Gastroesophageal sphincter (tissue), 4 donors: ENCODE results near the gene BCO2. TPM values are rescaled to one million over a fixed set of nuclear protein-coding genes. Genes with fewer than 3 reads are reported as not detected.

Experiments
- ATAC-seq: fragments of 150-250 bp; one replicate; pipeline ENCODE4 v1.9.1; 2016; ENCODE audit warnings: mild to moderate bottlenecking, moderate library complexity
- H3K27ac ChIP-seq, 4 donors: fragments of 200-600 bp; sonication (generic) in 3 of 4; 1 replicate in 3 of 4; 2 replicates in 1 of 4; pipeline ENCODE4 v1.5.1; 2016 to 2019
- H3K27me3 ChIP-seq: fragments of 200-600 bp; sonication (generic); one replicate; pipeline ENCODE4 v1.5.1; 2019
- H3K36me3 ChIP-seq, 2 donors: fragments of 200-600 bp; sonication (generic); one replicate each; pipeline ENCODE4 v1.5.1; 2019; ENCODE audit warnings: control low read depth in 1 of 2
- H3K4me1 ChIP-seq, 3 donors: fragments of 200-600 bp; sonication (generic); 1 replicate in 2 of 3; 2 replicates in 1 of 3; pipeline ENCODE4 v1.5.1; 2016 to 2019; ENCODE audit warnings: control low read depth in 2 of 3
- H3K4me3 ChIP-seq, 2 donors: fragments of 200-600 bp; sonication (generic); one replicate each; pipeline ENCODE4 v1.5.1; 2019; ENCODE audit warnings: mild to moderate bottlenecking in 1 of 2, moderate library complexity in 1 of 2
- H3K9me3 ChIP-seq, 3 donors: fragments of 200-600 bp; sonication (generic); one replicate each; pipeline ENCODE4 v1.5.1; 2017 to 2019; ENCODE audit warnings: control low read depth in 2 of 3
- EP300 ChIP-seq: sonication (generic); formaldehyde crosslinking; IDR thresholded peaks from one replicate; pipeline ENCODE4 v1.6.1; 2017; ENCODE audit warnings: antibody characterized with exemption, mild to moderate bottlenecking
- POLR2A ChIP-seq, 2 donors: fragments of 450-650 bp; IDR thresholded peaks; one replicate each; pipeline ENCODE4 v1.6.1; 2017; ENCODE audit warnings: antibody characterized with exemption in 2 of 2, mild to moderate bottlenecking in 2 of 2, moderate library complexity in 1 of 2
- POLR2AphosphoS5 ChIP-seq: sonication (generic); formaldehyde crosslinking; IDR thresholded peaks from one replicate; pipeline ENCODE4 v1.6.1; 2017; ENCODE audit warnings: antibody characterized with exemption
- WGBS, 2 donors: methylation state at CpG; one replicate each; pipeline ENCODE4 v1.1.5; 2018; ENCODE audit warnings: low coverage in 1 of 2; 5-methylcytosine and 5-hydroxymethylcytosine counted together
- total RNA-seq, 4 donors: library from RNA; depleted of rRNA; stranded (reverse); fragments of >200 nt; gene quantifications; one replicate each; pipeline ENCODE4 v1.1.0, GENCODE V29; 2016
- TF ChIP-seq, protein P1 (sequence below), 4 experiments: fragments of 200-600 bp in 2 of 4; fragments of 450-650 bp in 2 of 4; sonication (generic) in 1 of 4; IDR thresholded peaks; one replicate each; pipeline ENCODE4 v1.5.1; 2017 to 2019; ENCODE audit warnings: antibody characterized with exemption in 4 of 4, mild to moderate bottlenecking in 2 of 4, moderate library complexity in 2 of 4

The BCO2 gene
- total RNA-seq, 4 donors from 2014 or later, result 0.96 to 7.5 (median 6.6) TPM

DNA sequence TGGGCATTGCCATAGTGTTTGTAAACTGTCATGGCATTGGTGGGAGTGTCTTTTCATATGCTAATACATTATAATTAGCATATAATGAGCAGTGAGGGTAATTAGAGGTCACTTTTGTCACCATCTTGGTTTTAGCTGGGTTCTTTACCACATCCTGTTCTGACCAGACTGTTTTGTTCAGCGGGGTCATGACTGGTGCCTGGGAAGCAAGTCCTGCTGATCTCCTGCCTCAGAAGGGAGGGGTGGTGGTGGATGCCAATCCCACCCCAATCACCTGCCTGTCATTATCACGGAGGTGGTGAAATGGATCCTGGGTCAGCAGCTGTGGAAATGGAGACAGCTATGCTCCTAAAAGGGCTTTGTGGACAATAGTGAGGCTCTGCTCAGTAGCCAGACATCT lies 42.6 kb upstream of the BCO2 start:
- Histone ChIP-seq H3K27ac (no peak overlapping the region), H3K9me3 (no peaks in the 10 kb centered on the region), H3K4me1 (peaks cover 0 to 12% (median 6%) of the 10 kb centered on the region in 3 donors), H3K27me3 (no peaks in the 10 kb centered on the region), H3K4me3 (no peak overlapping the region), H3K36me3 (no peaks in the 10 kb centered on the region)
- TF ChIP-seq POLR2AphosphoS5 (no peak), POLR2A (IDR thresholded peaks at IDR 0.05) (no peak), EP300 (no peak)
- TF ChIP-seq, protein P1, sequence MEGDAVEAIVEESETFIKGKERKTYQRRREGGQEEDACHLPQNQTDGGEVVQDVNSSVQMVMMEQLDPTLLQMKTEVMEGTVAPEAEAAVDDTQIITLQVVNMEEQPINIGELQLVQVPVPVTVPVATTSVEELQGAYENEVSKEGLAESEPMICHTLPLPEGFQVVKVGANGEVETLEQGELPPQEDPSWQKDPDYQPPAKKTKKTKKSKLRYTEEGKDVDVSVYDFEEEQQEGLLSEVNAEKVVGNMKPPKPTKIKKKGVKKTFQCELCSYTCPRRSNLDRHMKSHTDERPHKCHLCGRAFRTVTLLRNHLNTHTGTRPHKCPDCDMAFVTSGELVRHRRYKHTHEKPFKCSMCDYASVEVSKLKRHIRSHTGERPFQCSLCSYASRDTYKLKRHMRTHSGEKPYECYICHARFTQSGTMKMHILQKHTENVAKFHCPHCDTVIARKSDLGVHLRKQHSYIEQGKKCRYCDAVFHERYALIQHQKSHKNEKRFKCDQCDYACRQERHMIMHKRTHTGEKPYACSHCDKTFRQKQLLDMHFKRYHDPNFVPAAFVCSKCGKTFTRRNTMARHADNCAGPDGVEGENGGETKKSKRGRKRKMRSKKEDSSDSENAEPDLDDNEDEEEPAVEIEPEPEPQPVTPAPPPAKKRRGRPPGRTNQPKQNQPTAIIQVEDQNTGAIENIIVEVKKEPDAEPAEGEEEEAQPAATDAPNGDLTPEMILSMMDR (IDR thresholded peaks at IDR 0.05), result no peak
- WGBS, 2 donors, result 66% methylated on average over 2 of the region's 2 CpGs; no CpG with 5 or more reads in 1 of the 2 donors
- no peak for ATAC-seq

DNA sequence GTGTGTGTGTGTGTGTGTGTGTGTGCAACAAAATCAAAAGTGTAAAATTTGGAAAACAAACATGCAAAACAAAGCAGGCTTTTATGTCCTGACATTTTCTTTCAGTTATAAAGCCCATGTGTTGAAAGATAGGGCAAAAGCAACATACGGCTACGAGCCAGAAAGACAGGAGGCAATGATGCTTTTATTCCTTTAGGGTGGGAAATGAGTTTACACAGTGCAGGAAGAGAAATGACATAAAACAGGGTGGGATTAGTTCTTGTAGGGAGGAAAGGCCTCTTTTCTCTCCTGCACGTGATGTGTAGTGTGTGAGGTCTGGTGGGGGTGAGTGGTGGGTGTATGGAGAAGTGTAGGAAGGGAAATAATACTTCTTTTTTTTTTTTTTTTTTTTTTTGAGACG lies 40.8 kb upstream of the BCO2 start:
- WGBS, 2 donors, result 74 to 84% methylated on average over 3 of the region's 4 CpGs
- no peak for ATAC-seq
- Histone ChIP-seq H3K36me3 (no peaks in the 10 kb centered on the region), H3K4me3 (no peak overlapping the region), H3K27me3 (no peaks in the 10 kb centered on the region), H3K4me1 (no peaks in the 10 kb centered on the region), H3K27ac (no peak overlapping the region), H3K9me3 (no peaks in the 10 kb centered on the region)
- no peak for TF ChIP-seq EP300
- TF ChIP-seq, protein P1 (IDR thresholded peaks at IDR 0.05), result no peak
- TF ChIP-seq POLR2AphosphoS5, result no peak
- no peak for TF ChIP-seq POLR2A (IDR thresholded peaks at IDR 0.05)

DNA sequence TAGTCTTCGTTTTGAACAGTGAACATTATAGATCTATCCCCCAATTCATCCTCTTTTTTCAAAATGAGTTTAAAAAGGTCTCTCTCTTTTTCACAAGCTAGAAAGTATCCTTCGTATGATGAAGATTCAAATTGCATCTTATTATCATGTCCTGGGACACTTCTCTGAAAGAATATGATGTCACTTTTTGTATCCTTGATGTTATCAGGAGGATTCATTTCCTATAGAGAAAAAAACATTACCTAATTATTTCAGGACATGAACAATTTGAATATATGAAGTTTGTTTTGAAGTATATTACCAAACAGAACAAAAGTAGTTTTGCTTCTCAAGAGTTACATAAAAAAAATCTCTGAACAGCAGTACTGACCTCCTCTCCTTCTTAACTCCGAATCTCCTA lies 31.7 kb upstream of the BCO2 start:
- Histone ChIP-seq H3K36me3 (peaks cover 0 to 13% of the 10 kb centered on the region in 2 donors), H3K27ac (no peak overlapping the region), H3K27me3 (no peaks in the 10 kb centered on the region), H3K4me1 (no peaks in the 10 kb centered on the region), H3K4me3 (no peak overlapping the region), H3K9me3 (peaks cover 0 to 8% (median 0%) of the 10 kb centered on the region in 3 donors)
- TF ChIP-seq, protein P1 (IDR thresholded peaks at IDR 0.05), result no peak
- no peak for ATAC-seq
- WGBS, 2 donors, result 89 to 100% methylated on average over 2 to 3 of the region's 3 CpGs

DNA sequence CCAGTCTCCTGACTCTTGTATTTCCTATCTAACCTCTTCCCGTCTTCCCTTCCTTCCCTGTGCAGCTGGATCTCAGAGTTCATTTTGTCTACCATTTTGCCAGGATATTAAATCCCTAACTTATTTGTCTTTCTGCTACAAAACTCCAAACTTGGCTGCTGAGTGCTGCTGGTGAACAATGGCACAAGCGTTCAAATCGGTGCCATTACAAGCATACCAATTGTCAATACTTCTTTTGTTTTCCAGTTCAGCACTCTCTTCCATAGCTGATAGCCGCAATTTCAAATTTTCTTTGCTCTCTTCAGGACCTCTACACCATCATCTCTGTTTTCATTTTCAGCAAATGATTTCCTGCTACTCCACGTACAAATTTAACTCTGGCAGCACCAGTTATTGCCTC lies 24.8 kb upstream of the BCO2 start:
- H3K4me3 ChIP-seq, result no peak overlapping the region
- no peak overlapping the region for H3K27ac ChIP-seq
- H3K27me3 ChIP-seq, result no peaks in the 10 kb centered on the region
- ATAC-seq, result no peak
- WGBS, 2 donors, result 57 to 71% methylated on average over 1 to 5 of the region's 5 CpGs
- TF ChIP-seq EP300 (no peak), POLR2A (IDR thresholded peaks at IDR 0.05) (no peak), POLR2AphosphoS5 (no peak)
- TF ChIP-seq, protein P1 (IDR thresholded peaks at IDR 0.05), result no peak
- H3K4me1 ChIP-seq, result no peaks in the 10 kb centered on the region
- H3K9me3 ChIP-seq, result no peaks in the 10 kb centered on the region
- no peaks in the 10 kb centered on the region for H3K36me3 ChIP-seq

DNA sequence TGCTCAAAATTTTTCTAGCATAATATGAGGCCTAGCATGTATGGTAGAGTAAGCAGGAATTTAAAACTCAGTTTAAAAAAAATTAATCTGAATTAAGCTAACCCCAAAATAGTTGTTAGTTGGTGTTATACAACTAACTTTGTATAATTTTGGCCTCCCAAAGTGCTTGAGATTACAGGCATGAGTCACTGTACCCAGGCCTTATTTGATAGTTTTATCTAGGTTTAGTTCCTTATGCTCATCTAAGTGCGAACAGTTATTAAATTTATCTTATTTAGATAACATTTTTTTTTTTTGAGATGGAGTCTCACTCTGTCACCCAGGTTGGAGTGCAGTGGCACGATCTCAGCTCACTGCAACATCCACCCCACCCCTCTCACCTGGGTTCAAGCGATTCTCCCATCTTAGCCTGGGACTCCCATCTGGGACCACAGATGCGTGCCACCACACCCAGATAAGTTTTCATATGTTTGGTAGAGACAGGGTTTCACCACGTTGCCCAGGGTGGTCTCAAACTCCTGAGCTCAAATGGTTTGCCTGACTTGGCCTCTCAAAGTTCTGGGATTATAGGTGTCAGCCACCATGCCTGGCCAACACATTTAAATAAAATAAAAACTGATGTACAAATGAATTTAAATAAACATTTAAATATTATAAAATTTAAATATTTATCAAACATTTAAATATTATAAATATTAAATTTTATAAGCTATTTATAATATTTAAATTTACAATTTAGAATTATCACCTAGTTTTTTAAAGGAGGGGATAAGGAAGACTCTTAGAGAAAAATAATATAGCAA lies 19.0 kb upstream of the BCO2 start:
- TF ChIP-seq POLR2A (IDR thresholded peaks at IDR 0.05), result no peak
- no peak for TF ChIP-seq POLR2AphosphoS5

More for the DNA sequence above, 19.0 kb upstream of the BCO2 start:
- Histone ChIP-seq H3K9me3 (no peaks in the 10 kb centered on the region), H3K27ac (no peak overlapping the region), H3K4me1 (no peaks in the 10 kb centered on the region), H3K27me3 (no peaks in the 10 kb centered on the region), H3K36me3 (no peaks in the 10 kb centered on the region), H3K4me3 (no peak overlapping the region)
- 81 to 87% methylated on average over 4 of the region's 5 CpGs for WGBS, 2 donors
- ATAC-seq, result no peak
